8988T (cell line): ENCODE data around the gene DCT.

ENCODE experiments used
- DNase-seq: peaks from one replicate; pipeline ENCODE4 v3.0.0; 2011

Gene DCT

GRCh38 chr13:94390881-94391280 is 88.6 kb downstream of the DCT start:
- DNase-seq = no peak

GRCh38 chr13:94389604-94390351 is 89.7 kb downstream of the DCT start:
- DNase-seq = no peak

GRCh38 chr13:94387047-94387446 is 92.4 kb downstream of the DCT start:
- DNase-seq = no peak
